Activated T-cell treated with anti-CD3 and anti-CD28 coated beads, Interleukin-2, amount 50 U/mL, for 1 hour (primary cell): ENCODE results near the gene CYP3A4.
"Not testable (repeated sequence)": the region's sequence is repeated elsewhere in the genome, so short reads cannot be mapped to it uniquely, and the experiment has no call there.

Experiments
- DNase-seq: peaks from one replicate; pipeline ENCODE4 v3.0.0-alpha.2; 2020

CYP3A4 gene

GRCh38 chr7:99748846-99749579 is 35.0 kb downstream of the CYP3A4 start:
- no peak for DNase-seq

- DNase-seq = not testable (repeated sequence)
Measured at GRCh38 chr7:99746915-99747314, 37.1 kb downstream of the CYP3A4 start.

- not testable (repeated sequence) for DNase-seq
Measured at GRCh38 chr7:99745395-99745794, 38.6 kb downstream of the CYP3A4 start.

GRCh38 chr7:99742737-99743394 is 41.1 kb downstream of the CYP3A4 start:
- DNase-seq = no peak

GRCh38 chr7:99741441-99741795 is 42.6 kb downstream of the CYP3A4 start:
- DNase-seq = no peak

GRCh38 chr7:99740573-99741440 is 43.2 kb downstream of the CYP3A4 start:
- no peak for DNase-seq

GRCh38 chr7:99739699-99740572 is 44.0 kb downstream of the CYP3A4 start:
- DNase-seq = no peak

GRCh38 chr7:99737726-99738125 is 46.3 kb downstream of the CYP3A4 start:
- DNase-seq = no peak

- not testable (repeated sequence) for DNase-seq
Measured at GRCh38 chr7:99736667-99737066, 47.3 kb downstream of the CYP3A4 start.

- no peak for DNase-seq
Measured at GRCh38 chr7:99734987-99735386, 49.0 kb downstream of the CYP3A4 start, which contains the start of gene CYP3A7. Gene CYP3A7 (minus strand): TSS chr7:99735196. CDS start chr7:99735093, 103 bp downstream.

GRCh38 chr7:99733448-99733847 is 50.5 kb downstream of the CYP3A4 start:
- no peak for DNase-seq

- no peak for DNase-seq
Measured at GRCh38 chr7:99733003-99733402, 51.0 kb downstream of the CYP3A4 start.

- no peak for DNase-seq
Measured at GRCh38 chr7:99731638-99732374, 52.2 kb downstream of the CYP3A4 start.

GRCh38 chr7:99730992-99731391 is 53.0 kb downstream of the CYP3A4 start:
- no peak for DNase-seq

- no peak for DNase-seq
Measured at GRCh38 chr7:99730238-99730810, 53.7 kb downstream of the CYP3A4 start.

GRCh38 chr7:99729486-99730237 is 54.3 kb downstream of the CYP3A4 start:
- DNase-seq = no peak

- no peak for DNase-seq
Measured at GRCh38 chr7:99728615-99729014, 55.4 kb downstream of the CYP3A4 start.

- not testable (repeated sequence) for DNase-seq
Measured at GRCh38 chr7:99723201-99723600, 60.8 kb downstream of the CYP3A4 start.

GRCh38 chr7:99720800-99721595 is 63.0 kb downstream of the CYP3A4 start:
- DNase-seq = no peak
